Osteoblast (primary cell): ENCODE data around the gene IL3. TPM values are rescaled to one million over a fixed set of nuclear protein-coding genes. Genes with fewer than 3 reads are reported as not detected.

ENCODE experiments used
- DNase-seq: peaks from one replicate; pipeline ENCODE4 v3.0.0; 2011; ENCODE audit warnings: low spot score, mixed read lengths; ENCODE audit not compliant: insufficient read length; ENCODE audit errors: missing footprints
- H2AFZ ChIP-seq: 2 replicates; pipeline ENCODE4 v1.6.0; 2011; ENCODE audit warnings: mild to moderate bottlenecking, low read length
- H3K27ac ChIP-seq: 2 replicates; pipeline ENCODE4 v1.5.1; 2011; ENCODE audit warnings: mild to moderate bottlenecking, low read depth, low read length, moderate library complexity
- H3K27me3 ChIP-seq: 2 replicates; pipeline ENCODE4 v1.6.0; 2012; ENCODE audit warnings: mild to moderate bottlenecking, control low read depth, inconsistent platforms, low read length, moderate library complexity; ENCODE audit not compliant: insufficient read depth
- H3K36me3 ChIP-seq: 2 replicates; pipeline ENCODE4 v1.5.1; 2011; ENCODE audit warnings: mild to moderate bottlenecking, low read length, control low read depth, moderate library complexity; ENCODE audit not compliant: insufficient read depth
- H3K4me1 ChIP-seq: 2 replicates; pipeline ENCODE4 v1.5.1; 2011; ENCODE audit warnings: mild to moderate bottlenecking, low read length, control low read depth, moderate library complexity; ENCODE audit not compliant: insufficient read depth
- H3K4me2 ChIP-seq: 2 replicates; pipeline ENCODE4 v1.6.0; 2011; ENCODE audit warnings: mild to moderate bottlenecking, low read length; ENCODE audit not compliant: insufficient read depth
- H3K4me3 ChIP-seq: fragments of 200-600 bp; sonication (generic); 3 replicates; pipeline ENCODE4 v1.5.1; 2012; ENCODE audit warnings: mild to moderate bottlenecking, low read length, inconsistent platforms; ENCODE audit not compliant: insufficient read depth
- H3K79me2 ChIP-seq: 2 replicates; pipeline ENCODE4 v1.6.0; 2012; ENCODE audit warnings: mild to moderate bottlenecking, low read length, control low read depth, inconsistent platforms; ENCODE audit not compliant: insufficient read depth
- H3K9me3 ChIP-seq: 2 replicates; pipeline ENCODE4 v1.5.1; 2011; ENCODE audit warnings: low read depth, low read length, control low read depth
- H4K20me1 ChIP-seq: 2 replicates; pipeline ENCODE4 v1.6.0; 2012; ENCODE audit warnings: mild to moderate bottlenecking, low read length, control low read depth; ENCODE audit not compliant: insufficient read depth
- total RNA-seq: library from RNA; depleted of rRNA; stranded (reverse); fragments of >200 nt; gene quantifications from 2 replicates; pipeline ENCODE4 v1.2.3, GENCODE V29; 2012
- TF ChIP-seq, protein P1 (sequence below): IDR thresholded peaks from 2 replicates; pipeline ENCODE4 v1.5.1; 2011; ENCODE audit warnings: mild to moderate bottlenecking, low read depth, low read length, moderate library complexity; ENCODE audit errors: extremely low read depth

IL3 gene
- total RNA-seq, 1 donor, result not detected

- Histone ChIP-seq H3K27me3 (no peaks in the 10 kb centered on the region), H3K4me3 (no peak within 1 kb of the TSS), H3K79me2 (no peaks in the 10 kb centered on the region), H3K4me1 (peaks cover 16% of the 10 kb centered on the region), H3K27ac (no peak within 1 kb of the TSS), H2AFZ (no peak within 1 kb of the TSS), H4K20me1 (no peaks in the 10 kb centered on the region), H3K36me3 (no peaks in the 10 kb centered on the region), H3K4me2 (no peak within 1 kb of the TSS), H3K9me3 (no peaks in the 10 kb centered on the region)
- DNase-seq, result peak; percentile 92
- TF ChIP-seq, protein P1, sequence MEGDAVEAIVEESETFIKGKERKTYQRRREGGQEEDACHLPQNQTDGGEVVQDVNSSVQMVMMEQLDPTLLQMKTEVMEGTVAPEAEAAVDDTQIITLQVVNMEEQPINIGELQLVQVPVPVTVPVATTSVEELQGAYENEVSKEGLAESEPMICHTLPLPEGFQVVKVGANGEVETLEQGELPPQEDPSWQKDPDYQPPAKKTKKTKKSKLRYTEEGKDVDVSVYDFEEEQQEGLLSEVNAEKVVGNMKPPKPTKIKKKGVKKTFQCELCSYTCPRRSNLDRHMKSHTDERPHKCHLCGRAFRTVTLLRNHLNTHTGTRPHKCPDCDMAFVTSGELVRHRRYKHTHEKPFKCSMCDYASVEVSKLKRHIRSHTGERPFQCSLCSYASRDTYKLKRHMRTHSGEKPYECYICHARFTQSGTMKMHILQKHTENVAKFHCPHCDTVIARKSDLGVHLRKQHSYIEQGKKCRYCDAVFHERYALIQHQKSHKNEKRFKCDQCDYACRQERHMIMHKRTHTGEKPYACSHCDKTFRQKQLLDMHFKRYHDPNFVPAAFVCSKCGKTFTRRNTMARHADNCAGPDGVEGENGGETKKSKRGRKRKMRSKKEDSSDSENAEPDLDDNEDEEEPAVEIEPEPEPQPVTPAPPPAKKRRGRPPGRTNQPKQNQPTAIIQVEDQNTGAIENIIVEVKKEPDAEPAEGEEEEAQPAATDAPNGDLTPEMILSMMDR, result no peak
Observed at GRCh38 chr5:132073231-132074013, 13.0 kb downstream of the IL3 start, which contains the start of gene CSF2. CSF2 (plus strand) TSS chr5:132073789; CDS start chr5:132073824, 35 bp downstream.

DNA sequence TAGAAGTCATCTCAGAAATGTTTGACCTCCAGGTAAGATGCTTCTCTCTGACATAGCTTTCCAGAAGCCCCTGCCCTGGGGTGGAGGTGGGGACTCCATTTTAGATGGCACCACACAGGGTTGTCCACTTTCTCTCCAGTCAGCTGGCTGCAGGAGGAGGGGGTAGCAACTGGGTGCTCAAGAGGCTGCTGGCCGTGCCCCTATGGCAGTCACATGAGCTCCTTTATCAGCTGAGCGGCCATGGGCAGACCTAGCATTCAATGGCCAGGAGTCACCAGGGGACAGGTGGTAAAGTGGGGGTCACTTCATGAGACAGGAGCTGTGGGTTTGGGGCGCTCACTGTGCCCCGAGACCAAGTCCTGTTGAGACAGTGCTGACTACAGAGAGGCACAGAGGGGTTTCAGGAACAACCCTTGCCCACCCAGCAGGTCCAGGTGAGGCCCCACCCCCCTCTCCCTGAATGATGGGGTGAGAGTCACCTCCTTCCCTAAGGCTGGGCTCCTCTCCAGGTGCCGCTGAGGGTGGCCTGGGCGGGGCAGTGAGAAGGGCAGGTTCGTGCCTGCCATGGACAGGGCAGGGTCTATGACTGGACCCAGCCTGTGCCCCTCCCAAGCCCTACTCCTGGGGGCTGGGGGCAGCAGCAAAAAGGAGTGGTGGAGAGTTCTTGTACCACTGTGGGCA, 13.8 kb downstream of the IL3 start:
- Histone ChIP-seq H3K9me3 (no peaks in the 10 kb centered on the region), H4K20me1 (no peaks in the 10 kb centered on the region), H3K4me3 (no peak overlapping the region), H3K27me3 (no peaks in the 10 kb centered on the region), H3K79me2 (no peaks in the 10 kb centered on the region), H3K4me2 (no peak overlapping the region), H3K27ac (no peak overlapping the region), H3K4me1 (peaks cover 16% of the 10 kb centered on the region), H2AFZ (no peak overlapping the region), H3K36me3 (no peaks in the 10 kb centered on the region)
- peak; percentile 62 for DNase-seq
- TF ChIP-seq, protein P1, result no peak

GRCh38 chr5:132074772-132075718, 14.6 kb downstream of the IL3 start:
- DNase-seq, result peak; percentile 67
- Histone ChIP-seq H3K9me3 (no peaks in the 10 kb centered on the region), H3K27me3 (no peaks in the 10 kb centered on the region), H3K4me3 (no peak overlapping the region), H3K4me2 (no peak overlapping the region), H3K79me2 (no peaks in the 10 kb centered on the region), H3K27ac (no peak overlapping the region), H3K4me1 (peaks cover 16% of the 10 kb centered on the region), H2AFZ (no peak overlapping the region), H4K20me1 (no peaks in the 10 kb centered on the region), H3K36me3 (no peaks in the 10 kb centered on the region)
- TF ChIP-seq, protein P1, result no peak
